ENCODE measurements around the gene PAF1.
"Not testable (repeated sequence)": the region's sequence is repeated elsewhere in the genome, so short reads cannot be mapped to it uniquely, and the experiment has no call there.

The PAF1 gene

GRCh38 chr19:39382991-39383828, 7.7 kb downstream of the PAF1 start:
- Histone ChIP-seq H3K4me3 (ENCODE audit: low read depth, low read length) (no peak overlapping the region), H3K9me3 (ENCODE audit: control insufficient read depth, low read length) (no peaks in the 10 kb centered on the region), H3K27ac (no peak overlapping the region), H3K9ac (no peak overlapping the region), H3K4me1 (no peaks in the 10 kb centered on the region), H3K27me3 (ENCODE audit: control insufficient read depth, insufficient read depth, low read length) (no peaks in the 10 kb centered on the region), H3K36me3 (ENCODE audit: control insufficient read depth, insufficient read depth, low read length) (no peaks in the 10 kb centered on the region), H2AFZ (no peak overlapping the region), H3K79me2 (no peaks in the 10 kb centered on the region), H3K4me2 (ENCODE audit: low read length) (no peak overlapping the region)
- TF ChIP-seq, protein P1, sequence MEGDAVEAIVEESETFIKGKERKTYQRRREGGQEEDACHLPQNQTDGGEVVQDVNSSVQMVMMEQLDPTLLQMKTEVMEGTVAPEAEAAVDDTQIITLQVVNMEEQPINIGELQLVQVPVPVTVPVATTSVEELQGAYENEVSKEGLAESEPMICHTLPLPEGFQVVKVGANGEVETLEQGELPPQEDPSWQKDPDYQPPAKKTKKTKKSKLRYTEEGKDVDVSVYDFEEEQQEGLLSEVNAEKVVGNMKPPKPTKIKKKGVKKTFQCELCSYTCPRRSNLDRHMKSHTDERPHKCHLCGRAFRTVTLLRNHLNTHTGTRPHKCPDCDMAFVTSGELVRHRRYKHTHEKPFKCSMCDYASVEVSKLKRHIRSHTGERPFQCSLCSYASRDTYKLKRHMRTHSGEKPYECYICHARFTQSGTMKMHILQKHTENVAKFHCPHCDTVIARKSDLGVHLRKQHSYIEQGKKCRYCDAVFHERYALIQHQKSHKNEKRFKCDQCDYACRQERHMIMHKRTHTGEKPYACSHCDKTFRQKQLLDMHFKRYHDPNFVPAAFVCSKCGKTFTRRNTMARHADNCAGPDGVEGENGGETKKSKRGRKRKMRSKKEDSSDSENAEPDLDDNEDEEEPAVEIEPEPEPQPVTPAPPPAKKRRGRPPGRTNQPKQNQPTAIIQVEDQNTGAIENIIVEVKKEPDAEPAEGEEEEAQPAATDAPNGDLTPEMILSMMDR (IDR thresholded peaks at IDR 0.05): no peak

GRCh38 chr19:39381910-39382611, 8.8 kb downstream of the PAF1 start:
- no peaks in the 10 kb centered on the region for H3K79me2 ChIP-seq
- H3K27ac ChIP-seq: no peak overlapping the region
- no peak overlapping the region for H3K4me3 ChIP-seq (ENCODE audit: low read depth, low read length)
- no peak overlapping the region for H2AFZ ChIP-seq
- no peaks in the 10 kb centered on the region for H3K27me3 ChIP-seq (ENCODE audit: control insufficient read depth, insufficient read depth, low read length)
- H3K36me3 ChIP-seq (ENCODE audit: control insufficient read depth, insufficient read depth, low read length): no peaks in the 10 kb centered on the region
- H3K9me3 ChIP-seq (ENCODE audit: control insufficient read depth, low read length): no peaks in the 10 kb centered on the region
- H3K4me2 ChIP-seq (ENCODE audit: low read length): no peak overlapping the region
- H3K9ac ChIP-seq: no peak overlapping the region
- TF ChIP-seq, protein P1 (IDR thresholded peaks at IDR 0.05): no peak
- H3K4me1 ChIP-seq: no peaks in the 10 kb centered on the region

DNA sequence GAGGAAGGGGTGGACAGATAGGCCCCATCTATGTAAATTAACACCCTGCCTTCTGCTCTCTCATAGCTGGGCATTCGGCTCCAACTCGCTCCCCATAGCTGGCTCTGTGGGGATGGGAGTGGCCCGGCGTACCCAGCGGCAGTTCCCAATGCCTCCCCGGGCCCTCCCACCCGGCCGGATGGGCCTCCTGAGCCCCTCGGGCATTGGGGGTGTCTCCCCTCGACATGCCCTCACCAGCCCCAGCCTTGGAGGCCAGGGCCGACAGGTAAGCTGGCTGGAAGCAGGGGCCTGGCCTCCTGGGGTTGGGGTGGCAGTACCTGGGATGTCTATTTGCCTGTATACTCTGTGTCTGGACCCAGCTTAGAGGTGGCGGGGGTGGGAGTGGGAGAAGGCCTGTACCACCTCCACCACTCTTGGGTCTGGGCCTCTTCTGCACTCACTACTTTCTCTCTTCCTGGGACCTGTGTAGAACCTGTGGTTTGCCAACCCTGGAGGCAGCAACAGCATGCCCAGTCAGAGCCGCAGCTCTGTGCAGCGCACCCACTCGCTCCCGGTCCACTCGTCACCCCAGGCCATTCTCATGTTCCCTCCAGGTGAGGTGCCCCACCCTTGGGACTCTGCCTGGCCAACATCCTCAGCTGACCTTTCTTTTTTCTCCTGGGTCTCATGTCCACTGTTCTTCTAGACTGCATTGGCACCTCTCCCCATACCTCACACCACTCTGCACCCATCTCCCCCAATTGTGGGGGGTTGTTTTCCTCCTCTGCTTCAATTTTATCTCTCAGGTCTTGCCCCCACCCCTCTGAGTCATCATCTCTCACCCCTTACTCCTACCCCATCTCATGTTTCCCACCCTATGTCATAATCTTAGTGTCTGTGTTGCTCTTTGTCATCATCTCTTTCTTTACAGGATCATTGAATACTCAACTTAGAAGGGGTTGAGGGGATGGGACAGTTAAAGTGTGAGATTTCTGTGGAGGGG, 10.1 kb downstream of the PAF1 start:
- H3K27me3 ChIP-seq (ENCODE audit: control insufficient read depth, insufficient read depth, low read length): no peaks in the 10 kb centered on the region
- H3K4me3 ChIP-seq (ENCODE audit: low read depth, low read length): no peak overlapping the region
- no peak overlapping the region for H3K27ac ChIP-seq
- H2AFZ ChIP-seq: no peak overlapping the region
- H3K36me3 ChIP-seq (ENCODE audit: control insufficient read depth, insufficient read depth, low read length): no peaks in the 10 kb centered on the region
- H3K4me2 ChIP-seq (ENCODE audit: low read length): no peak overlapping the region
- H3K79me2 ChIP-seq: no peaks in the 10 kb centered on the region
- TF ChIP-seq, protein P1 (IDR thresholded peaks at IDR 0.05): no peak
- no peaks in the 10 kb centered on the region for H3K4me1 ChIP-seq
- no peaks in the 10 kb centered on the region for H3K9me3 ChIP-seq (ENCODE audit: control insufficient read depth, low read length)
- H3K9ac ChIP-seq: no peak overlapping the region

DNA sequence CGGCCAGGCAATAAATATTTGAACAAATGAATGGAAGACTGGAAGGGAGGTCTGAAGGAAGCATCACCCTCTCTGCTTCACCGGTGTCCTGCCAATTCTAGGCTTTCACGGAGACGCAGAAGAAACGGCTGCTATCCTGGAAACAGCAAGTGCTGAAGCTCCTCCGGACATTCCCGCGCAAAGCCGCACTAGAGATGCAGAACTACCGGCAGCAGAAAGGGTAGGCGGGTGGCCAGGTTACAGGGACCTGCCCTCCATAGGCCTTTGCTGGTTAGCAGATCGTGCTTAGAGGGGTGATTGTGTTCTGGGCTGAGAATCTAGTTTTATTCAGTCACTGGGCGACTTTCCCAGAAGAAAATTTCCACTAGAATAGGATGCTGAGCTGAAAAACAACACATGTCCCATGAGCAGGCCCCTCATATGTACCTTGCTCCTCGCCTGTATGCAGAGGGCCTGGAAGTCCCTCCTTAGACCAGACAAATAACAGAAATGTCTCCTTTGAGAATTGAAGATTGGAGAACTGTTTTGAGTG, 11.0 kb downstream of the PAF1 start:
- no peak overlapping the region for H3K27ac ChIP-seq
- H3K27me3 ChIP-seq (ENCODE audit: control insufficient read depth, insufficient read depth, low read length): no peaks in the 10 kb centered on the region
- no peaks in the 10 kb centered on the region for H3K4me1 ChIP-seq
- no peak overlapping the region for H3K4me3 ChIP-seq (ENCODE audit: low read depth, low read length)
- H2AFZ ChIP-seq: no peak overlapping the region
- H3K9ac ChIP-seq: no peak overlapping the region
- no peaks in the 10 kb centered on the region for H3K79me2 ChIP-seq
- H3K9me3 ChIP-seq (ENCODE audit: control insufficient read depth, low read length): no peaks in the 10 kb centered on the region
- TF ChIP-seq, protein P1 (IDR thresholded peaks at IDR 0.05): no peak
- H3K4me2 ChIP-seq (ENCODE audit: low read length): no peak overlapping the region
- no peaks in the 10 kb centered on the region for H3K36me3 ChIP-seq (ENCODE audit: control insufficient read depth, insufficient read depth, low read length)

- H3K27ac ChIP-seq; H3K4me3 ChIP-seq (ENCODE audit: low read depth, low read length); H3K79me2 ChIP-seq; H3K4me1 ChIP-seq; H3K4me2 ChIP-seq (ENCODE audit: low read length); H3K9me3 ChIP-seq (ENCODE audit: control insufficient read depth, low read length); H3K9ac ChIP-seq; H3K27me3 ChIP-seq (ENCODE audit: control insufficient read depth, insufficient read depth, low read length); H2AFZ ChIP-seq; H3K36me3 ChIP-seq (ENCODE audit: control insufficient read depth, insufficient read depth, low read length): not testable (repeated sequence)
These were observed 11.5 kb downstream of the PAF1 start for GRCh38 chr19:39379366-39379765.
